ENCODE data around the gene GLT8D1. TPM values are rescaled to one million over a fixed set of nuclear protein-coding genes. Genes with fewer than 3 reads are reported as not detected.

The GLT8D1 gene
- total and polyA plus RNA-seq, 3 donors from 2014 or later, result 107 to 165 (median 117) TPM

- Histone ChIP-seq H3K4me3 (no peak overlapping the region), H3K9me3 (no peaks in the 10 kb centered on the region), H3K27me3 (no peaks in the 10 kb centered on the region), H3K36me3 (ENCODE audit: low read depth, missing control alignments) (no peaks in the 10 kb centered on the region), H3K4me1 (no peaks in the 10 kb centered on the region), H3K27ac (no peak overlapping the region)
- TF ChIP-seq, protein P1, sequence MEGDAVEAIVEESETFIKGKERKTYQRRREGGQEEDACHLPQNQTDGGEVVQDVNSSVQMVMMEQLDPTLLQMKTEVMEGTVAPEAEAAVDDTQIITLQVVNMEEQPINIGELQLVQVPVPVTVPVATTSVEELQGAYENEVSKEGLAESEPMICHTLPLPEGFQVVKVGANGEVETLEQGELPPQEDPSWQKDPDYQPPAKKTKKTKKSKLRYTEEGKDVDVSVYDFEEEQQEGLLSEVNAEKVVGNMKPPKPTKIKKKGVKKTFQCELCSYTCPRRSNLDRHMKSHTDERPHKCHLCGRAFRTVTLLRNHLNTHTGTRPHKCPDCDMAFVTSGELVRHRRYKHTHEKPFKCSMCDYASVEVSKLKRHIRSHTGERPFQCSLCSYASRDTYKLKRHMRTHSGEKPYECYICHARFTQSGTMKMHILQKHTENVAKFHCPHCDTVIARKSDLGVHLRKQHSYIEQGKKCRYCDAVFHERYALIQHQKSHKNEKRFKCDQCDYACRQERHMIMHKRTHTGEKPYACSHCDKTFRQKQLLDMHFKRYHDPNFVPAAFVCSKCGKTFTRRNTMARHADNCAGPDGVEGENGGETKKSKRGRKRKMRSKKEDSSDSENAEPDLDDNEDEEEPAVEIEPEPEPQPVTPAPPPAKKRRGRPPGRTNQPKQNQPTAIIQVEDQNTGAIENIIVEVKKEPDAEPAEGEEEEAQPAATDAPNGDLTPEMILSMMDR (IDR thresholded peaks at IDR 0.05), result no peak
- TF ChIP-seq POLR2A (IDR thresholded peaks at IDR 0.05), result no peak
- WGBS, 2 donors, result 86 to 91% methylated on average over 5 of the region's 5 CpGs
- no peak for DNase-seq
- intact Hi-C loops (cut with DNase I; ENCODE audit: low total_unique reads), result no loop called here
Measured at GRCh38 chr3:52743152-52743551, 37.6 kb upstream of the GLT8D1 start.

DNA sequence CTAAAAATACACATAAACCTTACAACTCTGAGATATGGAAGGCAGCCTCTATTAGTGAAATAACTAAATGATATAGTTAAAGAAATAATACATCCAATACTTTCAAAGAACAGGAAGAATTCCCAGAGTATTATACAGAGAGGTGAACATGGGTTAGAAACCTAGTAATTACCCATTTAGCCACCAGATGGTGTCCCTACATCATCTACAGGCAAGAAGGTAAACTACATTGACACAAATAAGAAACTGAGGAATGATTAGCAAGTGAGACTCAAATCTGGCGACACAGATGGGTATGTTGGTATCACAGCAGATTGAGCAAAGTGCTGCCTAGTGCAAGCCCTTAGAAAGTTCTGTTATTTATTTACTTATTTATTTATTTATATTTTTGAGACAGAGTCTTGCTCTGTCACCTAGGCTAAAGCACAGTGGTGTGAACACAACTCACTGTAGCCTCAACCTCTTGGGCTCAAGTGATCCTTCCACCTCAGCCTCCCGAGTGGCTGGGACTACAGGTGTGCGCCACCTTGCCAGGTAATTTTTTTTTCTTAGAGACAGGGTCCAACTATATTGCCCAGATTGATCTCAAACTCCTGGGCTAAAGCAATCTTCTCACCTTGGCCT lies 36.9 kb upstream of the GLT8D1 start:
- Histone ChIP-seq H3K4me1 (no peaks in the 10 kb centered on the region), H3K9me3 (no peaks in the 10 kb centered on the region), H3K27me3 (no peaks in the 10 kb centered on the region), H3K4me3 (no peak overlapping the region), H3K36me3 (ENCODE audit: low read depth, missing control alignments) (no peaks in the 10 kb centered on the region), H3K27ac (no peak overlapping the region)
- WGBS, 2 donors, result 86 to 91% methylated on average over 3 of the region's 3 CpGs
- DNase-seq, result no peak
- intact Hi-C loops (cut with DNase I; ENCODE audit: low total_unique reads), result no loop called here
- no peak for TF ChIP-seq POLR2A (IDR thresholded peaks at IDR 0.05)
- TF ChIP-seq, protein P1 (IDR thresholded peaks at IDR 0.05), result peak; percentile 21 to 50 (median 43)

- H3K4me3 ChIP-seq, result no peak overlapping the region
- intact Hi-C loops (cut with DNase I; ENCODE audit: low total_unique reads), result no loop called here
- no peaks in the 10 kb centered on the region for H3K9me3 ChIP-seq
- WGBS, 2 donors, result 68 to 71% methylated on average over 1 of the region's 1 CpG
- no peak for DNase-seq
- no peak overlapping the region for H3K27ac ChIP-seq
- no peaks in the 10 kb centered on the region for H3K4me1 ChIP-seq
- no peaks in the 10 kb centered on the region for H3K27me3 ChIP-seq
- H3K36me3 ChIP-seq (ENCODE audit: low read depth, missing control alignments), result no peaks in the 10 kb centered on the region
- TF ChIP-seq, protein P1 (IDR thresholded peaks at IDR 0.05), result no peak
- no peak for TF ChIP-seq POLR2A (IDR thresholded peaks at IDR 0.05)
Measured at GRCh38 chr3:52739730-52740129, 34.1 kb upstream of the GLT8D1 start.

- intact Hi-C loops (cut with DNase I; ENCODE audit: low total_unique reads), result no loop called here
- H3K36me3 ChIP-seq (ENCODE audit: low read depth, missing control alignments), result no peaks in the 10 kb centered on the region
Measured at GRCh38 chr3:52733256-52733891, 27.8 kb upstream of the GLT8D1 start.

More at GRCh38 chr3:52733256-52733891, 27.8 kb upstream of the GLT8D1 start:
- no peak for TF ChIP-seq POLR2A (IDR thresholded peaks at IDR 0.05)
- TF ChIP-seq, protein P1 (IDR thresholded peaks at IDR 0.05), result no peak
- no peaks in the 10 kb centered on the region for H3K27me3 ChIP-seq
- H3K9me3 ChIP-seq, result no peaks in the 10 kb centered on the region
- H3K4me1 ChIP-seq, result no peaks in the 10 kb centered on the region
- H3K27ac ChIP-seq, result no peak overlapping the region
- DNase-seq, result no peak
- H3K4me3 ChIP-seq, result no peak overlapping the region
- WGBS, 2 donors, result 85 to 93% methylated on average over 10 of the region's 10 CpGs

Measured in testis (tissue), 3 donors.